A673 (cell line): Measurements from ENCODE around the gene TIMM17B. TPM values are rescaled to one million over a fixed set of nuclear protein-coding genes. Genes with fewer than 3 reads are reported as not detected.

ENCODE experiments used
- BruUV-seq: library from RNA; stranded (reverse); fragments of 400-500 nt; replicated peaks from 2 replicates; lab custom pipeline; 2021; lab: Mats Ljungman, UMichigan
- CTCF ChIA-PET: fragments of 300-600 bp; sonication (Branson Sonifier 250); formaldehyde crosslinking; loops from one replicate; lab custom pipeline; 2022; ENCODE audit warnings: antibody characterized with exemption; lab: Charles Lee
- POLR2A ChIA-PET: fragments of 300-600 bp; sonication (Branson Sonifier 250); formaldehyde crosslinking; loops from one replicate; lab custom pipeline; 2022; ENCODE audit warnings: antibody characterized with exemption; ENCODE audit not compliant: low non-redundant PET; lab: Charles Lee
- DNase-seq: peaks from one replicate; pipeline ENCODE4 v3.0.0-alpha.2; 2015; ENCODE audit warnings: low spot score
- H3K27ac ChIP-seq: fragments of 200-600 bp; sonication (generic); 2 replicates; pipeline ENCODE4 v1.5.1; 2016; ENCODE audit warnings: mixed run types, low read depth, mild to moderate bottlenecking, mixed read lengths, antibody characterized with exemption, low read length; ENCODE audit not compliant: poor library complexity, severe bottlenecking
- H3K27me3 ChIP-seq: fragments of 200-600 bp; sonication (generic); replicated peaks from 2 replicates; pipeline ENCODE4 v1.6.1; 2017; ENCODE audit warnings: mixed run types, low read depth, mild to moderate bottlenecking, mixed read lengths, antibody characterized with exemption, low read length; ENCODE audit not compliant: insufficient read depth, poor library complexity
- H3K36me3 ChIP-seq: fragments of 200-600 bp; sonication (generic); 2 replicates; pipeline ENCODE4 v1.6.1; 2016; ENCODE audit warnings: mixed run types, mild to moderate bottlenecking, mixed read lengths, antibody characterized with exemption, low read length; ENCODE audit not compliant: insufficient read depth, poor library complexity, severe bottlenecking
- H3K4me1 ChIP-seq: fragments of 200-600 bp; sonication (generic); 2 replicates; pipeline ENCODE4 v1.6.1; 2017; ENCODE audit warnings: mixed run types, mild to moderate bottlenecking, mixed read lengths, antibody characterized with exemption, low read length; ENCODE audit not compliant: insufficient read depth, poor library complexity, severe bottlenecking
- H3K4me3 ChIP-seq: fragments of 200-600 bp; sonication (generic); 2 replicates; pipeline ENCODE4 v1.5.1; 2016; ENCODE audit warnings: low read depth, mixed run types, mild to moderate bottlenecking, mixed read lengths, low read length; ENCODE audit not compliant: poor library complexity, severe bottlenecking
- H3K9me3 ChIP-seq: fragments of 200-600 bp; sonication (generic); 2 replicates; pipeline ENCODE4 v1.6.1; 2016; ENCODE audit warnings: mixed run types, low read depth, mild to moderate bottlenecking, mixed read lengths, antibody characterized with exemption, low read length; ENCODE audit not compliant: poor library complexity, severe bottlenecking
- CTCF ChIP-seq: fragments of 300-800, 200-600 bp; sonication (generic); conservative IDR thresholded peaks from 2 replicates; pipeline ENCODE4 v1.5.1; 2017; ENCODE audit warnings: low read depth, mild to moderate bottlenecking, antibody characterized with exemption, low read length, moderate library complexity, mixed read lengths
- EZH2 ChIP-seq: fragments of 200-600 bp; sonication (generic); IDR thresholded peaks from 2 replicates; pipeline ENCODE4 v1.6.1; 2017; ENCODE audit warnings: borderline replicate concordance, low read depth, mild to moderate bottlenecking, mixed read lengths, antibody characterized with exemption, low read length; ENCODE audit not compliant: poor library complexity, severe bottlenecking
- intact Hi-C: fragments of 100-400 bp; cut with micrococcal nuclease; formaldehyde crosslinking; loops from one replicate; pipeline ENCODE4 v1.10.0; 2022; ENCODE audit not compliant: unreplicated experiment
- total RNA-seq: library from RNA; stranded (reverse); gene quantifications from 2 replicates; pipeline ENCODE4 v1.2.3, GENCODE V29; 2021

The TIMM17B gene
- total RNA-seq, 1 experiment from 2014 or later, result 60.8 TPM

GRCh38 chrX:48905090-48905790 is 7.7 kb upstream of the TIMM17B start:
- Histone ChIP-seq H3K27me3 (no peaks in the 10 kb centered on the region), H3K4me1 (no peaks in the 10 kb centered on the region), H3K36me3 (peaks cover 9% of the 10 kb centered on the region), H3K9me3 (no peaks in the 10 kb centered on the region), H3K27ac (no peak overlapping the region), H3K4me3 (no peak overlapping the region)
- no peak for DNase-seq
- ChIA-PET POLR2A (no interaction called here), CTCF (no interaction called here)
- BruUV-seq, result no TSS peak
- TF ChIP-seq CTCF, result no peak
- TF ChIP-seq EZH2, result no peak
- intact Hi-C loops, result no loop called here

- Histone ChIP-seq H3K4me1 (no peaks in the 10 kb centered on the region), H3K4me3 (no peak overlapping the region), H3K9me3 (no peaks in the 10 kb centered on the region), H3K27me3 (no peaks in the 10 kb centered on the region), H3K27ac (no peak overlapping the region), H3K36me3 (peaks cover 9% of the 10 kb centered on the region)
- ChIA-PET POLR2A (no interaction called here), CTCF (no interaction called here)
- no TSS peak for BruUV-seq
- intact Hi-C loops, result no loop called here
- no peak for DNase-seq
- TF ChIP-seq CTCF, result no peak
- no peak for TF ChIP-seq EZH2
Measured at GRCh38 chrX:48904626-48905025, 7.1 kb upstream of the TIMM17B start.

GRCh38 chrX:48904180-48904579 is 6.6 kb upstream of the TIMM17B start:
- Histone ChIP-seq H3K4me3 (no peak overlapping the region), H3K9me3 (no peaks in the 10 kb centered on the region), H3K36me3 (peaks cover 9% of the 10 kb centered on the region), H3K4me1 (peaks cover 2% of the 10 kb centered on the region), H3K27me3 (no peaks in the 10 kb centered on the region), H3K27ac (no peak overlapping the region)
- DNase-seq, result no peak
- no peak for TF ChIP-seq EZH2
- no peak for TF ChIP-seq CTCF
- POLR2A ChIA-PET, result no interaction called here
- intact Hi-C loops, result no loop called here
- BruUV-seq, result no TSS peak
- CTCF ChIA-PET, result no interaction called here
